ENCODE measurements around the gene CCIN. TPM values are rescaled to one million over a fixed set of nuclear protein-coding genes. Genes with fewer than 3 reads are reported as not detected.

CCIN gene
- polyA plus RNA-seq, 3 donors: 0.11 to 2.3 (median 0.35) TPM

GRCh38 chr9:36187414-36187813, 18.2 kb downstream of the CCIN start:
- no peak for DNase-seq
- Histone ChIP-seq H3K27ac (ENCODE audit: low read depth in 1 of 2, low read length in 2 of 2) (no peak overlapping the region), H3K4me3 (replicated peaks in 1 of 3; ENCODE audit: low read depth in 2 of 3, low read length in 3 of 3) (no peak overlapping the region), H3K4me1 (ENCODE audit: control insufficient read depth in 1 of 2, insufficient read depth in 2 of 2, low read length in 2 of 2) (peaks cover 17 to 20% of the 10 kb centered on the region in 2 donors), H2AFZ (ENCODE audit: insufficient read depth, low read depth, low read length, poor library complexity, severe bottlenecking) (no peak overlapping the region), H3K9me3 (replicated peaks in 1 of 2; ENCODE audit: control insufficient read depth in 1 of 2, insufficient read depth in 1 of 2, low read length in 2 of 2) (no peaks in the 10 kb centered on the region), H3K79me2 (ENCODE audit: insufficient read depth, low read length) (peaks cover 17% of the 10 kb centered on the region), H4K20me1 (ENCODE audit: insufficient read depth, low read length) (peaks cover 11% of the 10 kb centered on the region), H3K36me3 (replicated peaks in 1 of 2; ENCODE audit: control insufficient read depth in 1 of 2, insufficient read depth in 2 of 2, low read length in 2 of 2) (no peaks in the 10 kb centered on the region), H3K27me3 (ENCODE audit: control insufficient read depth in 2 of 2, insufficient read depth in 2 of 2, low read length in 2 of 2) (no peaks in the 10 kb centered on the region), H3K9ac (ENCODE audit: insufficient read depth, low read length, poor library complexity, severe bottlenecking) (no peak overlapping the region), H3K4me2 (replicated peaks; ENCODE audit: extremely low read depth, low read length, poor library complexity, severe bottlenecking) (no peak overlapping the region)
- Mint-ChIP-seq H3K27ac (no peak overlapping the region), H3K4me3 (no peak overlapping the region), H3K27me3 (ENCODE audit: low read depth in 3 of 3) (peaks cover 5 to 8% (median 6%) of the 10 kb centered on the region in 3 donors), H3K9me3 (peaks cover 0 to 3% (median 0%) of the 10 kb centered on the region in 7 donors), H3K4me1 (peaks cover 16% of the 10 kb centered on the region), H3K36me3 (no peaks in the 10 kb centered on the region)
- TF ChIP-seq CTCF (IDR thresholded peaks at IDR 0.05): no peak
- intact Hi-C loops (cut with micrococcal nuclease): no loop called here

- no peak for DNase-seq
- peaks cover 24% of the 10 kb centered on the region for H3K4me1 Mint-ChIP-seq
- Histone ChIP-seq H3K79me2 (ENCODE audit: insufficient read depth, low read length) (peaks cover 25% of the 10 kb centered on the region), H4K20me1 (ENCODE audit: insufficient read depth, low read length) (peaks cover 19% of the 10 kb centered on the region), H3K4me1 (ENCODE audit: control insufficient read depth in 1 of 2, insufficient read depth in 2 of 2, low read length in 2 of 2) (peaks cover 25 to 28% of the 10 kb centered on the region in 2 donors), H2AFZ (ENCODE audit: insufficient read depth, low read depth, low read length, poor library complexity, severe bottlenecking) (no peak overlapping the region), H3K36me3 (replicated peaks in 1 of 2; ENCODE audit: control insufficient read depth in 1 of 2, insufficient read depth in 2 of 2, low read length in 2 of 2) (no peaks in the 10 kb centered on the region), H3K9ac (ENCODE audit: insufficient read depth, low read length, poor library complexity, severe bottlenecking) (no peak overlapping the region), H3K9me3 (replicated peaks in 1 of 2; ENCODE audit: control insufficient read depth in 1 of 2, insufficient read depth in 1 of 2, low read length in 2 of 2) (no peaks in the 10 kb centered on the region), H3K4me2 (replicated peaks; ENCODE audit: extremely low read depth, low read length, poor library complexity, severe bottlenecking) (no peak overlapping the region), H3K27me3 (ENCODE audit: control insufficient read depth in 2 of 2, insufficient read depth in 2 of 2, low read length in 2 of 2) (no peaks in the 10 kb centered on the region), H3K27ac (ENCODE audit: low read depth in 1 of 2, low read length in 2 of 2) (no peak overlapping the region), H3K4me3 (replicated peaks in 1 of 3; ENCODE audit: low read depth in 2 of 3, low read length in 3 of 3) (no peak overlapping the region)
- peak overlapping the region in 2 of 7 donors; percentile 7 to 40 for H3K27ac Mint-ChIP-seq
- WGBS (ENCODE audit: insufficient coverage): 89% methylated on average over 5 of the region's 5 CpGs
- H3K36me3 Mint-ChIP-seq: no peaks in the 10 kb centered on the region
- no peak overlapping the region for H3K4me3 Mint-ChIP-seq
- H3K9me3 Mint-ChIP-seq: peaks cover 0 to 3% (median 0%) of the 10 kb centered on the region in 7 donors
- no peak for TF ChIP-seq CTCF (IDR thresholded peaks at IDR 0.05)
- intact Hi-C loops (cut with micrococcal nuclease): no loop called here
- peaks cover 5 to 7% (median 6%) of the 10 kb centered on the region in 3 donors for H3K27me3 Mint-ChIP-seq (ENCODE audit: low read depth in 3 of 3)
Observed at GRCh38 chr9:36188212-36188611, 19.0 kb downstream of the CCIN start.

Measured in CD14-positive monocyte (primary cell).